ENCODE results near the gene TMEM154. TPM values are rescaled to one million over a fixed set of nuclear protein-coding genes. Genes with fewer than 3 reads are reported as not detected.
A peak's percentile ranks its signal among the peaks of the same experiment; 100 is the strongest.

Gene TMEM154
- total RNA-seq, 4 donors from 2014 or later: 41.2 to 83.1 (median 60.5) TPM

DNA sequence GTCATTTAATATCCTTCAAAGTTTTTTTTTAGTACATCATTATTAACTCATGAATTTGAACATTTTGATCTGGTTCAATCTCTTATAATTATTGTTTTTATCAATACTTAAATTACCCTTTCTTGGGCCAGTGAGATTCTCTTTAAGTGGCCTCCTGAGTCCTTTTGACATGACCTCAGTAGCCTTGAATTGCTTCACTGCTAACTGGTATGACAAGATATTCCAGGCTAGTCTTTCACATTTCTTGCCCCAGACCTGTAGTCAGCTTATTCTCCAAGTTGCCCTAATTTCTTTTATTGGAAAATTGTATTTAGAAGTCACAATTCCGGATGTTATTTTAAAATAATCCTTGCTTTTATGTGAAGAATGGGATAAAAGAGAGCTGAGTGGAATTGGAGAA, 108.5 kb downstream of the TMEM154 start:
- WGBS, 2 donors: 69 to 90% methylated on average over 1 of the region's 1 CpG
- no peak for DNase-seq
- Histone ChIP-seq H3K4me3 (no peak overlapping the region), H3K27ac (peak overlapping the region in 2 of 4 donors; percentile 60 to 68), H3K4me1 (peaks cover 0 to 21% (median 0%) of the 10 kb centered on the region in 3 donors), H3K27me3 (no peaks in the 10 kb centered on the region), H3K9me3 (no peaks in the 10 kb centered on the region), H3K36me3 (no peaks in the 10 kb centered on the region)
- TF ChIP-seq, protein P1, sequence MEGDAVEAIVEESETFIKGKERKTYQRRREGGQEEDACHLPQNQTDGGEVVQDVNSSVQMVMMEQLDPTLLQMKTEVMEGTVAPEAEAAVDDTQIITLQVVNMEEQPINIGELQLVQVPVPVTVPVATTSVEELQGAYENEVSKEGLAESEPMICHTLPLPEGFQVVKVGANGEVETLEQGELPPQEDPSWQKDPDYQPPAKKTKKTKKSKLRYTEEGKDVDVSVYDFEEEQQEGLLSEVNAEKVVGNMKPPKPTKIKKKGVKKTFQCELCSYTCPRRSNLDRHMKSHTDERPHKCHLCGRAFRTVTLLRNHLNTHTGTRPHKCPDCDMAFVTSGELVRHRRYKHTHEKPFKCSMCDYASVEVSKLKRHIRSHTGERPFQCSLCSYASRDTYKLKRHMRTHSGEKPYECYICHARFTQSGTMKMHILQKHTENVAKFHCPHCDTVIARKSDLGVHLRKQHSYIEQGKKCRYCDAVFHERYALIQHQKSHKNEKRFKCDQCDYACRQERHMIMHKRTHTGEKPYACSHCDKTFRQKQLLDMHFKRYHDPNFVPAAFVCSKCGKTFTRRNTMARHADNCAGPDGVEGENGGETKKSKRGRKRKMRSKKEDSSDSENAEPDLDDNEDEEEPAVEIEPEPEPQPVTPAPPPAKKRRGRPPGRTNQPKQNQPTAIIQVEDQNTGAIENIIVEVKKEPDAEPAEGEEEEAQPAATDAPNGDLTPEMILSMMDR (IDR thresholded peaks at IDR 0.05): no peak
- no peak for TF ChIP-seq POLR2A (IDR thresholded peaks at IDR 0.05)
- intact Hi-C loops (cut with DNase I): no loop called here

Other genes with a start within 250 kb of the TMEM154 start
- 10 to 100 TPM; 32.3 to 92.7 (median 36.9) TPM for gene FBXW7, start 143.9 kb downstream of the TMEM154 start, total RNA-seq
- gene TIGD4, start 99.7 kb upstream of the TMEM154 start, total RNA-seq: under 1 TPM in 3 of 4 donors, not detected in 1; 0.19 to 0.38 (median 0.22) TPM
- 10 to 100 TPM; 21.7 to 34.3 (median 28.0) TPM for gene ARFIP1, start 100.0 kb upstream of the TMEM154 start, total RNA-seq

Measured in esophagus squamous epithelium (tissue), 5 donors.